Measurements from ENCODE around the gene LYZL4.

LYZL4 gene

GRCh38 chr3:42447481-42447880, 37.1 kb upstream of the LYZL4 start:
- no peak overlapping the region for H3K4me3 ChIP-seq (ENCODE audit: control insufficient read depth, low read depth, low read length)
- DNase-seq (ENCODE audit: low read depth), result no peak
- no peak for TF ChIP-seq CTCF (conservative IDR thresholded peaks at IDR 0.05; ENCODE audit: control insufficient read depth, insufficient read depth, low read depth, low read length)

GRCh38 chr3:42446111-42447050, 36.0 kb upstream of the LYZL4 start:
- H3K4me3 ChIP-seq (ENCODE audit: control insufficient read depth, low read depth, low read length), result no peak overlapping the region
- DNase-seq (ENCODE audit: low read depth), result no peak
- TF ChIP-seq CTCF (conservative IDR thresholded peaks at IDR 0.05; ENCODE audit: control insufficient read depth, insufficient read depth, low read depth, low read length), result no peak

- no peak overlapping the region for H3K4me3 ChIP-seq (ENCODE audit: control insufficient read depth, low read depth, low read length)
- TF ChIP-seq CTCF (conservative IDR thresholded peaks at IDR 0.05; ENCODE audit: control insufficient read depth, insufficient read depth, low read depth, low read length), result peak; percentile 98
- peak; percentile 66 for DNase-seq (ENCODE audit: low read depth)
Observed at GRCh38 chr3:42443819-42444436, 33.5 kb upstream of the LYZL4 start.

- no peak overlapping the region for H3K4me3 ChIP-seq (ENCODE audit: control insufficient read depth, low read depth, low read length)
- DNase-seq (ENCODE audit: low read depth), result no peak
- TF ChIP-seq CTCF (conservative IDR thresholded peaks at IDR 0.05; ENCODE audit: control insufficient read depth, insufficient read depth, low read depth, low read length), result no peak
Observed at GRCh38 chr3:42443292-42443691, 32.9 kb upstream of the LYZL4 start.

GRCh38 chr3:42442640-42443039, 32.2 kb upstream of the LYZL4 start:
- no peak overlapping the region for H3K4me3 ChIP-seq (ENCODE audit: control insufficient read depth, low read depth, low read length)
- TF ChIP-seq CTCF (conservative IDR thresholded peaks at IDR 0.05; ENCODE audit: control insufficient read depth, insufficient read depth, low read depth, low read length), result peak; percentile 1
- DNase-seq (ENCODE audit: low read depth), result no peak

GRCh38 chr3:42441791-42442190, 31.4 kb upstream of the LYZL4 start:
- TF ChIP-seq CTCF (conservative IDR thresholded peaks at IDR 0.05; ENCODE audit: control insufficient read depth, insufficient read depth, low read depth, low read length), result no peak
- no peak for DNase-seq (ENCODE audit: low read depth)
- H3K4me3 ChIP-seq (ENCODE audit: control insufficient read depth, low read depth, low read length), result no peak overlapping the region
